CD4-positive, alpha-beta memory T cell (primary cell): ENCODE data around the gene SSTR4. TPM values are rescaled to one million over a fixed set of nuclear protein-coding genes. Genes with fewer than 3 reads are reported as not detected.
A peak's percentile ranks its signal among the peaks of the same experiment; 100 is the strongest.

Source experiments
- CTCF ChIA-PET: fragments of 350-600 bp; sonication (Branson Sonifier 250); formaldehyde crosslinking; loops from one replicate; lab custom pipeline; 2021; ENCODE audit warnings: inconsistent platforms; ENCODE audit not compliant: partially characterized antibody; lab: Charles Lee
- POLR2A ChIA-PET: fragments of 350-600 bp; sonication (Branson Sonifier 250); formaldehyde crosslinking; loops from one replicate; lab custom pipeline; 2021; ENCODE audit not compliant: partially characterized antibody; lab: Charles Lee
- DNase-seq, 5 donors: peaks; one replicate each; pipeline versions ENCODE4 v3.0.0 to v3.0.0-alpha.2; 2020 to 2022; ENCODE audit warnings: mixed read lengths in 1 of 5
- H3K27ac ChIP-seq: one replicate; pipeline ENCODE4 v1.7.0; 2013; ENCODE audit warnings: low read depth, low read length
- H3K27me3 ChIP-seq: 2 replicates; pipeline ENCODE4 v1.7.0; 2013; ENCODE audit warnings: mild to moderate bottlenecking, low read length, moderate library complexity; ENCODE audit not compliant: insufficient read depth
- H3K36me3 ChIP-seq: 2 replicates; pipeline ENCODE4 v1.7.0; 2013; ENCODE audit warnings: mild to moderate bottlenecking, low read length, moderate library complexity; ENCODE audit not compliant: insufficient read depth
- H3K4me1 ChIP-seq: 2 replicates; pipeline ENCODE4 v1.7.0; 2013; ENCODE audit warnings: mild to moderate bottlenecking, low read length, moderate library complexity; ENCODE audit not compliant: insufficient read depth
- H3K4me3 ChIP-seq, 2 donors: one replicate each; pipeline ENCODE4 v1.7.0; 2013; ENCODE audit warnings: low read length in 2 of 2, mild to moderate bottlenecking in 1 of 2
- H3K9me3 ChIP-seq, 2 donors: one replicate each; pipeline ENCODE4 v1.7.0; 2013; ENCODE audit warnings: low read length in 2 of 2, control low read depth in 1 of 2; ENCODE audit not compliant: control insufficient read depth in 1 of 2
- H3K27ac Mint-ChIP-seq, 7 donors: one replicate each; pipeline ENCODE4 v1.8.0; 2020 to 2021; ENCODE audit warnings: mixed read lengths in 7 of 7, mild to moderate bottlenecking in 6 of 7, inconsistent platforms in 3 of 7, moderate library complexity in 3 of 7
- H3K27me3 Mint-ChIP-seq, 2 donors: one replicate each; pipeline ENCODE4 v1.8.0; 2020 to 2021; ENCODE audit warnings: mixed read lengths in 2 of 2
- H3K36me3 Mint-ChIP-seq, 2 donors: one replicate each; pipeline ENCODE4 v1.8.0; 2020 to 2021; ENCODE audit warnings: mixed read lengths in 2 of 2, inconsistent platforms in 1 of 2, mild to moderate bottlenecking in 1 of 2
- H3K4me1 Mint-ChIP-seq, 4 donors: one replicate each; pipeline ENCODE4 v1.8.0; 2020 to 2021; ENCODE audit warnings: mixed read lengths in 4 of 4, mild to moderate bottlenecking in 1 of 4
- H3K4me3 Mint-ChIP-seq, 8 donors: one replicate each; pipeline ENCODE4 v1.8.0; 2020 to 2021; ENCODE audit warnings: mixed read lengths in 8 of 8, mild to moderate bottlenecking in 7 of 8, moderate library complexity in 6 of 8, inconsistent platforms in 3 of 8
- H3K9me3 Mint-ChIP-seq, 8 donors: one replicate each; pipeline ENCODE4 v1.8.0; 2020 to 2021; ENCODE audit warnings: mixed read lengths in 8 of 8, mild to moderate bottlenecking in 5 of 8, inconsistent platforms in 3 of 8, moderate library complexity in 1 of 8
- intact Hi-C: fragments of 100-400 bp; cut with micrococcal nuclease; formaldehyde crosslinking; loops from one replicate; pipeline ENCODE4 v1.15.1; 2023
- polyA plus RNA-seq, 2 donors: library from polyadenylated mRNA; unstranded; fragments of 300-500 nt; fragmentation: Illumina TruSeq; gene quantifications; one replicate each; pipeline ENCODE4 v1.2.3, GENCODE V29; 2021
- total RNA-seq, 2 experiments: library from RNA; stranded (reverse); gene quantifications; one replicate each; pipeline ENCODE4 v1.2.3, GENCODE V29; 2021

Gene SSTR4
- total and polyA plus RNA-seq, 4 experiments from 2014 or later, result not detected

DNA sequence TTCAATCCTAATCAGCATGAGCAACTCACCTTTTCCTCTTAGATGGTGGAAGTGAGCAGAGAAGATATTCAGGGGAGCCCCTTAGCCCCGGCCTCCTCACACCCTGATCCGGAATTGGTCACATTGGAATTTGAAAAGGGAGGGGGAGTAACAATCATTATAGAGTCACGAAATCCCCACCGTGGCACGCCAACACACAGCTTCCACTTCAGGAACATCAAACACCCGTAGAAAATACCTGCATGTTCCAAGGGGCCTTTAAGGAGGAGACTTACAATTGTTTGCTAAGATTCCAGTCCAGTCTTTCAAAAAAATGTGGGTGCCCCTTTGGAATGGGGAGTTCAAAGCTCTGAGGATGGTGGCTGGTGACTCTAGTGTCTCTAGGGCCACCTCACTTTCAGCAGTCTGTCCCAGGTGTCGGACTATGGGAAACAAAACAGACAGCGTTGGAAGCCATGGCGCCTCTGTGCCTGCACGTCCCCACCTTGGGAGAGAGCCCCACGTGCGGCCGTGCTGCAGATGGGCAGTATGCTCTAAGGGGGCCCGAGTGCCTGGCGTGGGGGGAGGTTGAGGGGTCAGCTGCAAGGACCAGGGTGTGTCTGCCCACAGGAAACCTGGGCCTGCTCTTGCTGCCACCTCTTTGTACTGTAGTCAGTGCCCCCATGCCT is 48.6 kb downstream of the SSTR4 start:
- no peak for DNase-seq
- no peaks in the 10 kb centered on the region for H3K36me3 ChIP-seq
- peaks cover 11 to 42% (median 21%) of the 10 kb centered on the region in 4 donors for H3K4me1 Mint-ChIP-seq
- H3K27me3 ChIP-seq, result no peaks in the 10 kb centered on the region
- H3K27me3 Mint-ChIP-seq, result peaks cover under 1 to 5% of the 10 kb centered on the region in 2 donors
- H3K4me1 ChIP-seq, result peaks cover 13% of the 10 kb centered on the region
- H3K9me3 ChIP-seq, result no peaks in the 10 kb centered on the region
- no peaks in the 10 kb centered on the region for H3K9me3 Mint-ChIP-seq
- no peak overlapping the region for H3K4me3 ChIP-seq
- H3K27ac Mint-ChIP-seq, result peak overlapping the region in 4 of 7 donors; percentile 10 to 83 (median 58)
- H3K36me3 Mint-ChIP-seq, result no peaks in the 10 kb centered on the region
- no peak overlapping the region for H3K27ac ChIP-seq
- ChIA-PET POLR2A (no interaction called here), CTCF (no interaction called here)
- H3K4me3 Mint-ChIP-seq, result peak overlapping the region; percentile 33 to 77 (median 68)
- intact Hi-C loops, result loop anchor here (10.0 kb wide), 1 partner anchor 61 kb away; no protein-coding TSS in a partner anchor

DNA sequence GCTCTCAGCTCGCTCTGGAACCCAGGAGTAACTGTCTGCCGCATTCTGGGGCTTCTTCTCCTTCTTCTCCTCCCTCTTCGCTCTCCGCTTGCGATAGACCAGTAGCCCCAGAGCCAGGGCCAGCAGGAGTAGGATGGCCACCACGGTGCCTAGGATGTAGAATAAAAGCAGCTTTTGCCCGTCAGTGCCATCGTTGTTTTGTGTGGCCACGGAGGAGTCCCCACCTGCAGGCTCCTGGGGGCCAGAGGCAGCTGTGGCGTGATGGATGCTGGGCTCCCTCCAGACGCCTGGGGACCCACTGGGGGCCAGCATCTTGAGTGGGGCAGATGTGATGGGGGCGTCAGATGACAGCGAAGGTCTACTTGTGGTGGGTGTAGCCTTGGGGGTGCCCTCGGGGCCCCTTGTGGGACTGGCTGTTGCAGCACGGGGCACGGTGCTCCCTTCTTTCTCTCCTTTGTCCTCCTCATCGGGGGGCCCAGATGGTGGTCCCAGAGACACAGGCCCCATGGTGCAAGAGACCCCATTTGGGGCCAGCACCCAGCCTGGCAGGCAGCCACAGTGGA is 49.3 kb downstream of the SSTR4 start:
- Histone ChIP-seq H3K4me3 (no peak overlapping the region), H3K27ac (no peak overlapping the region), H3K4me1 (peaks cover 13% of the 10 kb centered on the region), H3K27me3 (no peaks in the 10 kb centered on the region), H3K36me3 (no peaks in the 10 kb centered on the region), H3K9me3 (no peaks in the 10 kb centered on the region)
- Mint-ChIP-seq H3K4me3 (peak overlapping the region; percentile 25 to 75 (median 50)), H3K27ac (peak overlapping the region in 3 of 7 donors; percentile 6 to 43 (median 12)), H3K36me3 (no peaks in the 10 kb centered on the region), H3K4me1 (peaks cover 11 to 42% (median 21%) of the 10 kb centered on the region in 4 donors), H3K9me3 (no peaks in the 10 kb centered on the region), H3K27me3 (peaks cover 2 to 5% of the 10 kb centered on the region in 2 donors)
- POLR2A ChIA-PET, result no interaction called here
- intact Hi-C loops, result loop anchor here (10.0 kb wide), 1 partner anchor 60 kb away; no protein-coding TSS in a partner anchor
- DNase-seq, result no peak
- CTCF ChIA-PET, result no interaction called here

DNA sequence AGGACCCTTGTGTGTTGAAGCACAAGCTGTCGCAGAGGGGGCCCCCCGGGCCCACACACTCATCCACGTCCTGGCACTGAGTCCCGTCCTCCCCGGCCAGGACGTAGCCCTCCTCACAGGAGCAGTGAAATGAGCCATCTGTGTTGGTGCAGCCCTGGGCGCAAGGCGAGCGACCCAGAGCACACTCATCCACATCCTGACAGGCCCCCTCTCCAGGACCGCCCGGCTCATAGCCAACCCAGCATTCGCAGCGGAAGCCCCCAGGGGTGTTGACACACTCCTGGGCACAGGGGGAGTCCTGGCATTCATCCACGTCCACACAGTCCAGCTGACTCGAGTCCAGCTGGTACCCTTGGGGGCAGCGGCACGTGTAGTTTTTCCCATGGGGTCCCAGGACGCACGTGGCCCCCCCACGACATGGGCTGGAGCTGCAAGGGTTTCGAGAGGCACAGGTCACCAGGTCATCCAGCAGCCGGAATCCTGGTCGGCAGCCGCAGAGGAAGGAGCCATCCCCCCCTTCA is 49.8 kb downstream of the SSTR4 start:
- no peaks in the 10 kb centered on the region for H3K27me3 ChIP-seq
- H3K4me1 Mint-ChIP-seq, result peaks cover 11 to 42% (median 21%) of the 10 kb centered on the region in 4 donors
- H3K36me3 ChIP-seq, result no peaks in the 10 kb centered on the region
- H3K4me1 ChIP-seq, result peaks cover 13% of the 10 kb centered on the region
- H3K9me3 ChIP-seq, result no peaks in the 10 kb centered on the region
- H3K9me3 Mint-ChIP-seq, result no peaks in the 10 kb centered on the region
- intact Hi-C loops, result loop anchor here (10.0 kb wide), 1 partner anchor 60 kb away; no protein-coding TSS in a partner anchor
- POLR2A ChIA-PET, result no interaction called here
- H3K27me3 Mint-ChIP-seq, result peaks cover 2 to 5% of the 10 kb centered on the region in 2 donors
- H3K36me3 Mint-ChIP-seq, result no peaks in the 10 kb centered on the region
- peak overlapping the region in 1 of 7 donors; percentile 12 for H3K27ac Mint-ChIP-seq
- H3K4me3 Mint-ChIP-seq, result peak overlapping the region in 4 of 8 donors; percentile 20 to 58 (median 45)
- no peak overlapping the region for H3K4me3 ChIP-seq
- CTCF ChIA-PET, result no interaction called here
- H3K27ac ChIP-seq, result no peak overlapping the region
- no peak for DNase-seq

DNA sequence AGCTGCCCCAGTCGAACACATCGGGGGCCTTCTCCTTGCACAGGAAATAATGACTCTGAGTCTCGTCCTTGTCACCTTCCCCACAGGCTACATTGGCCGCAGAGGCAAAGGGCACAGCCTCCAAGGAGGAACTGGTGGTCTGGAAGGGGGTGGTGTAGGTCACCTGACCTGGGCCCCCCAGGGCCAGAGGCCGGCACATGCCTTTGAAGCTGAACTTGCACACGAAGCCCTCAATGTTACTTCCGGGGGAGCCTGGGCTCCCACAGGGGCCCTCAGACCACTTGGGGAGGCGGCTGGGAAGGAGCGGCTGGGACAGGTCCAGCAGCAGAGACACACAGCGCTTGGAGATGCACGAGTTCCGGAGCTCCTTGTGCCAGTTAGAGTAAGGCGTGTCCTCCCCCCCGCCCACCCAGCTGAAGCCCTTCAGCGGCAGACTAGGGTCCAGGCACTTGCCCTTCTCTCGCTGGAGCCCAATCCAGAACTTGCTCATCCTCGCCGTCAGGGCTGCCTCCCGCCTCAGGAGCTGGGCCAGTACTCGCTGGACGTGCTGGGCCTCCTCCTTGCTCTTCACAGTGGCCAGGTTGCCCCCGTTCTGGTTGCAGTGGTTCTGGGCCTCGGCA is 50.4 kb downstream of the SSTR4 start:
- no peaks in the 10 kb centered on the region for H3K9me3 Mint-ChIP-seq
- intact Hi-C loops, result loop anchor here (10.0 kb wide), 1 partner anchor 59 kb away; no protein-coding TSS in a partner anchor
- ChIA-PET POLR2A (interaction anchor here (0.9 kb wide), 1 partner anchor 74 kb away, joined by 3 read pairs; no protein-coding TSS in a partner anchor), CTCF (no interaction called here)
- peaks cover 11 to 42% (median 21%) of the 10 kb centered on the region in 4 donors for H3K4me1 Mint-ChIP-seq
- Histone ChIP-seq H3K27me3 (no peaks in the 10 kb centered on the region), H3K27ac (no peak overlapping the region), H3K36me3 (no peaks in the 10 kb centered on the region), H3K9me3 (no peaks in the 10 kb centered on the region), H3K4me1 (peaks cover 13% of the 10 kb centered on the region), H3K4me3 (no peak overlapping the region)
- peak overlapping the region; percentile 30 to 87 (median 82) for H3K4me3 Mint-ChIP-seq
- no peak for DNase-seq
- peaks cover 2 to 5% of the 10 kb centered on the region in 2 donors for H3K27me3 Mint-ChIP-seq
- H3K27ac Mint-ChIP-seq, result peak overlapping the region in 2 of 7 donors; percentile 63 to 67
- H3K36me3 Mint-ChIP-seq, result no peaks in the 10 kb centered on the region

DNA sequence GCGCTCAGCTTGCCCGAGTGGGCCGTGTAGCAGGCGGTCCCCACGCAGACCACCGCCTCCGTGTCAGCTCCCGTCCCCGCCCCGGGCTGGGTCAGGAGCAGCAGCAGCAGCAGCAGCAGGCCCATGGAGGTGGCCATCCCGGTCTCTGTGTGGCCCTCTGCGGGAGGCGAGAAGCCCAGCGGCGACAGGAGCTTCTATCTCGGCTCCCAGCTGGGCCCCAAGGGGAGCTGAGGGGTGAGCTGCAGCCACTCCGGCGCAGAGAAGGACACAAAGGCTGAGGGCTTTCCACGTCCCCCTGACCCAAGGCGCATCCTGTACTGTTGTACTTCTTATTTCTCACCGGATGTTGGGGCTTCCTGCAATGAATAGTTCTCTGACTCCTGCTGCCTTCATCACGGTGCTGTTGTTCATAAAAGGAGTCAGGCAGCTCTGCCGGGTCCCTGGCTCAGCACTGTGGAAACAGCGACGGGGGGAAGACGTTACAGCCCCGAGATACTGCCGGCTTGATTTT is 51.0 kb downstream of the SSTR4 start, which contains the start of gene CD93:
Gene CD93 (minus strand): TSS at position 269 of the 511 bp plus-strand sequence. CDS start 132 bp downstream, at position 137.
- POLR2A ChIA-PET, result interaction anchor here (0.9 kb wide), 1 partner anchor 73 kb away, joined by 3 read pairs; no protein-coding TSS in a partner anchor
- peak within 1 kb of the TSS; percentile 59 to 94 (median 91) for H3K27ac Mint-ChIP-seq
- peaks cover 13% of the 10 kb centered on the region for H3K4me1 ChIP-seq
- H3K36me3 Mint-ChIP-seq, result no peaks in the 10 kb centered on the region
- intact Hi-C loops, result loop anchor here (10.0 kb wide), 1 partner anchor 59 kb away; no protein-coding TSS in a partner anchor
- H3K9me3 ChIP-seq, result no peaks in the 10 kb centered on the region
- no peak within 1 kb of the TSS for H3K27ac ChIP-seq
- H3K4me1 Mint-ChIP-seq, result peaks cover 11 to 42% (median 21%) of the 10 kb centered on the region in 4 donors
- H3K4me3 Mint-ChIP-seq, result peak within 1 kb of the TSS; percentile 79 to 87 (median 82)
- H3K9me3 Mint-ChIP-seq, result no peaks in the 10 kb centered on the region
- DNase-seq, result peak in 4 of 5 donors; percentile 11 to 41 (median 31)
- no peak within 1 kb of the TSS for H3K4me3 ChIP-seq
- peaks cover 2 to 5% of the 10 kb centered on the region in 2 donors for H3K27me3 Mint-ChIP-seq
- no peaks in the 10 kb centered on the region for H3K36me3 ChIP-seq
- CTCF ChIA-PET, result no interaction called here
- H3K27me3 ChIP-seq, result no peaks in the 10 kb centered on the region

DNA sequence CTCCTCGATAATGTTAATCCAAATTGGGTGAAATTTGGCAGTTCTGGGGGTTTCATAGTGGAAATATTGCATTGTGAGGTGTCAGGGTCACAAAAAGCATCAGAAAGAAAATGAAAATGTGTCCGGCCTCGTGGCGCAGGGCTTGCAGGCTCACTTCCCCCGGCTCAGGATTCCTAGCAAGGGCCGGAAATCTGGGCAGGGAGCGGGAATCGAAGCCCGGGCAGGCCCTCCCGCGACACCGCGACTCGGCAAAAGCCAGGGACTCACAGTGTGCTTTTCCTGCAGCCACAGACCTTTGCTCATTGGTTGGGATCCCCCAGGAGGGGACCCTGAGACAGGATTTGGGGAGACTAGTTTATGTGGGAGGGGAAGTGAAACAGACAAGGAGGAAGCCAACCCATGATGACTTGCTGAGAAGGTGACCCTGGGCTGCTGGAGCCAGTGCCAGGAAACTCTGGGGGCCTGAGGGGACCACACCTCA is 51.9 kb downstream of the SSTR4 start:
- Histone ChIP-seq H3K4me3 (no peak overlapping the region), H3K36me3 (no peaks in the 10 kb centered on the region), H3K27ac (no peak overlapping the region), H3K9me3 (no peaks in the 10 kb centered on the region), H3K27me3 (no peaks in the 10 kb centered on the region), H3K4me1 (peaks cover 13% of the 10 kb centered on the region)
- ChIA-PET CTCF (no interaction called here), POLR2A (no interaction called here)
- Mint-ChIP-seq H3K27ac (peak overlapping the region in 2 of 7 donors; percentile 92 to 94), H3K4me1 (peaks cover 11 to 42% (median 20%) of the 10 kb centered on the region in 4 donors), H3K9me3 (no peaks in the 10 kb centered on the region), H3K36me3 (no peaks in the 10 kb centered on the region), H3K4me3 (peak overlapping the region in 4 of 8 donors; percentile 0 to 84 (median 24)), H3K27me3 (peaks cover 2 to 5% of the 10 kb centered on the region in 2 donors)
- no peak for DNase-seq
- intact Hi-C loops, result loop anchor here (10.0 kb wide), 1 partner anchor 58 kb away; no protein-coding TSS in a partner anchor
